B cell (primary cell): Measurements from ENCODE around the gene PITRM1. TPM values are rescaled to one million over a fixed set of nuclear protein-coding genes. Genes with fewer than 3 reads are reported as not detected.

Source experiments
- ATAC-seq: fragments of 200-7000 bp; cut with Tn5 transposase; one replicate; pipeline ENCODE4 v1.10.0; 2021; ENCODE audit warnings: low read depth, mild to moderate bottlenecking, moderate number of reproducible peaks, moderate library complexity
- CTCF ChIA-PET: fragments of 350-600 bp; sonication (Branson Sonifier 250); formaldehyde crosslinking; loops from one replicate; lab custom pipeline; 2021; ENCODE audit warnings: antibody characterized with exemption, inconsistent platforms; lab: Charles Lee
- POLR2A ChIA-PET: fragments of 350-600 bp; sonication (Branson Sonifier 250); formaldehyde crosslinking; loops from one replicate; lab custom pipeline; 2021; ENCODE audit warnings: antibody characterized with exemption; lab: Charles Lee
- DNase-seq: peaks from one replicate; pipeline ENCODE4 v3.0.0; 2013
- H2AFZ ChIP-seq: 2 replicates; pipeline ENCODE4 v1.6.1; 2012; ENCODE audit warnings: mild to moderate bottlenecking, low read depth, low read length; ENCODE audit not compliant: insufficient read depth, poor library complexity, severe bottlenecking
- H3K27ac ChIP-seq, 2 donors: 1 replicate in 1 of 2; 2 replicates in 1 of 2; pipeline ENCODE4 v1.5.1; 2012 to 2013; ENCODE audit warnings: low read length in 2 of 2, mild to moderate bottlenecking in 2 of 2, moderate library complexity in 1 of 2
- H3K27me3 ChIP-seq, 4 experiments: fragments of 200-600 bp in 1 of 4; sonication (generic) in 1 of 4; replicated peaks in 1 of 4; 1 replicate in 2 of 4; 2 replicates in 2 of 4; pipeline versions ENCODE4 v1.6.1 to v1.7.0; 2013 to 2016; ENCODE audit warnings: low read length in 3 of 4, mild to moderate bottlenecking in 2 of 4, mixed read lengths in 1 of 4, moderate library complexity in 1 of 4; ENCODE audit not compliant: insufficient read depth in 4 of 4, control insufficient read depth in 3 of 4; ENCODE audit errors: control extremely low read depth in 1 of 4
- H3K36me3 ChIP-seq, 2 experiments: replicated peaks in 1 of 2; 1 replicate in 1 of 2; 2 replicates in 1 of 2; pipeline versions ENCODE4 v1.6.1 to v1.7.1; 2013; ENCODE audit warnings: low read length in 1 of 2; ENCODE audit not compliant: insufficient read depth in 2 of 2, control insufficient read depth in 1 of 2; ENCODE audit errors: control extremely low read depth in 1 of 2, extremely low read depth in 1 of 2
- H3K4me1 ChIP-seq, 2 donors: fragments of 200-600 bp in 1 of 2; sonication (generic) in 1 of 2; 1 replicate in 1 of 2; 2 replicates in 1 of 2; pipeline versions ENCODE4 v1.5.1 to v1.6.1; 2013 to 2017; ENCODE audit warnings: low read length in 2 of 2; ENCODE audit not compliant: control insufficient read depth in 2 of 2, insufficient read depth in 2 of 2
- H3K4me2 ChIP-seq: replicated peaks from 2 replicates; pipeline ENCODE3; 2012; ENCODE audit warnings: mild to moderate bottlenecking, low read depth, low read length; ENCODE audit not compliant: poor library complexity, severe bottlenecking
- H3K4me3 ChIP-seq, 5 experiments: fragments of 200-600 bp in 1 of 5; sonication (generic) in 1 of 5; 1 replicate in 3 of 5; 2 replicates in 2 of 5; pipeline versions ENCODE4 v1.5.1 to v1.7.0; 2011 to 2016; ENCODE audit warnings: low read length in 4 of 5, mild to moderate bottlenecking in 4 of 5, low read depth in 2 of 5, control low read depth in 1 of 5, moderate library complexity in 1 of 5; ENCODE audit not compliant: insufficient read depth in 1 of 5; ENCODE audit errors: control extremely low read depth in 1 of 5, extremely low read depth in 1 of 5
- H3K79me2 ChIP-seq: fragments of 200-600 bp; sonication (generic); one replicate; pipeline ENCODE4 v1.6.0; 2016; ENCODE audit warnings: low read length; ENCODE audit not compliant: control insufficient read depth, insufficient read depth
- H3K9ac ChIP-seq: fragments of 200-600 bp; sonication (generic); 2 replicates; pipeline ENCODE4 v1.6.1; 2017; ENCODE audit warnings: mild to moderate bottlenecking, low read length, moderate library complexity
- H3K9me3 ChIP-seq, 3 donors: one replicate each; pipeline versions ENCODE4 v1.6.1 to v1.7.1; 2013; ENCODE audit warnings: low read length in 2 of 3; ENCODE audit not compliant: control insufficient read depth in 2 of 3, insufficient read depth in 1 of 3; ENCODE audit errors: control extremely low read depth in 1 of 3
- H4K20me1 ChIP-seq: 2 replicates; pipeline ENCODE4 v1.6.0; 2012; ENCODE audit warnings: mild to moderate bottlenecking, low read length; ENCODE audit not compliant: insufficient read depth, control insufficient read depth, poor library complexity, severe bottlenecking
- H3K27ac Mint-ChIP-seq: one replicate; pipeline ENCODE4 v1.8.0; 2021; ENCODE audit warnings: mixed read lengths
- H3K27me3 Mint-ChIP-seq: one replicate; pipeline ENCODE4 v1.8.0; 2021; ENCODE audit warnings: mixed read lengths
- H3K4me1 Mint-ChIP-seq: one replicate; pipeline ENCODE4 v1.8.0; 2021; ENCODE audit warnings: mixed read lengths
- H3K4me3 Mint-ChIP-seq: one replicate; pipeline ENCODE4 v1.8.0; 2021; ENCODE audit warnings: mixed read lengths
- H3K9me3 Mint-ChIP-seq: one replicate; pipeline ENCODE4 v1.8.0; 2022; ENCODE audit warnings: mixed read lengths; ENCODE audit not compliant: insufficient read depth
- EZH2 ChIP-seq: IDR thresholded peaks from 2 replicates; pipeline ENCODE4 v1.6.1; 2012; ENCODE audit warnings: borderline replicate concordance, low read depth, mild to moderate bottlenecking, moderate library complexity, low read length; ENCODE audit not compliant: insufficient read depth, poor library complexity, severe bottlenecking
- WGBS: methylation state at CpG from one replicate; pipeline ENCODE4 v1.1.5; 2013; ENCODE audit warnings: missing lambda C conversion rate; ENCODE audit not compliant: insufficient coverage; 5-methylcytosine and 5-hydroxymethylcytosine counted together
- intact Hi-C: fragments of 100-400 bp; cut with micrococcal nuclease; formaldehyde crosslinking; loops from one replicate; pipeline ENCODE4 v1.10.0; 2022
- polyA plus RNA-seq: library from polyadenylated mRNA; depleted of rRNA; stranded (reverse); fragments of >200 nt; gene quantifications from 2 replicates; pipeline ENCODE4 v1.2.3, GENCODE V29; 2012
- total RNA-seq, 2 donors: library from RNA; stranded (reverse); fragments of 120-200 nt in 1 of 2; gene quantifications; 1 replicate in 1 of 2; 2 replicates in 1 of 2; pipeline versions ENCODE4 v1.2.3 to v1.2.4, GENCODE V29; 2013 to 2022
- TF ChIP-seq, protein P1 (sequence below): fragments of 200-600 bp; IDR thresholded peaks from one replicate; pipeline ENCODE4 v1.8.0; 2022; ENCODE audit warnings: antibody characterized with exemption, mild to moderate bottlenecking

Gene PITRM1
- total and polyA plus RNA-seq, 2 donors (not counting 1 experiment from before 2014, with no cell fraction given): 50.7 to 71.1 TPM

- H3K27ac Mint-ChIP-seq: no peak overlapping the region
- no peaks in the 10 kb centered on the region for H3K27me3 Mint-ChIP-seq
- H3K27me3 ChIP-seq: no peaks in the 10 kb centered on the region
- H3K4me1 ChIP-seq: peaks cover 4 to 7% of the 10 kb centered on the region in 2 donors
- ChIA-PET POLR2A (no interaction called here), CTCF (no interaction called here)
- 90% methylated on average over 15 of the region's 19 CpGs for WGBS
- no peak overlapping the region for H3K4me2 ChIP-seq
- H4K20me1 ChIP-seq: no peaks in the 10 kb centered on the region
- H3K36me3 ChIP-seq: peaks cover 3 to 67% of the 10 kb centered on the region in 2 experiments
- H3K9ac ChIP-seq: no peak overlapping the region
- no peaks in the 10 kb centered on the region for H3K9me3 Mint-ChIP-seq
- ATAC-seq (no peak), DNase-seq (no peak)
- H3K4me3 ChIP-seq: no peak overlapping the region
- H2AFZ ChIP-seq: no peak overlapping the region
- no peak overlapping the region for H3K27ac ChIP-seq
- TF ChIP-seq, protein P1, sequence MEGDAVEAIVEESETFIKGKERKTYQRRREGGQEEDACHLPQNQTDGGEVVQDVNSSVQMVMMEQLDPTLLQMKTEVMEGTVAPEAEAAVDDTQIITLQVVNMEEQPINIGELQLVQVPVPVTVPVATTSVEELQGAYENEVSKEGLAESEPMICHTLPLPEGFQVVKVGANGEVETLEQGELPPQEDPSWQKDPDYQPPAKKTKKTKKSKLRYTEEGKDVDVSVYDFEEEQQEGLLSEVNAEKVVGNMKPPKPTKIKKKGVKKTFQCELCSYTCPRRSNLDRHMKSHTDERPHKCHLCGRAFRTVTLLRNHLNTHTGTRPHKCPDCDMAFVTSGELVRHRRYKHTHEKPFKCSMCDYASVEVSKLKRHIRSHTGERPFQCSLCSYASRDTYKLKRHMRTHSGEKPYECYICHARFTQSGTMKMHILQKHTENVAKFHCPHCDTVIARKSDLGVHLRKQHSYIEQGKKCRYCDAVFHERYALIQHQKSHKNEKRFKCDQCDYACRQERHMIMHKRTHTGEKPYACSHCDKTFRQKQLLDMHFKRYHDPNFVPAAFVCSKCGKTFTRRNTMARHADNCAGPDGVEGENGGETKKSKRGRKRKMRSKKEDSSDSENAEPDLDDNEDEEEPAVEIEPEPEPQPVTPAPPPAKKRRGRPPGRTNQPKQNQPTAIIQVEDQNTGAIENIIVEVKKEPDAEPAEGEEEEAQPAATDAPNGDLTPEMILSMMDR: no peak
- no peak for TF ChIP-seq EZH2
- H3K4me1 Mint-ChIP-seq: peaks cover 17% of the 10 kb centered on the region
- H3K9me3 ChIP-seq: no peaks in the 10 kb centered on the region
- H3K4me3 Mint-ChIP-seq: no peak overlapping the region
- intact Hi-C loops: no loop called here
- H3K79me2 ChIP-seq: no peaks in the 10 kb centered on the region
Measured at GRCh38 chr10:3113343-3113720, 59.2 kb downstream of the PITRM1 start.

DNA sequence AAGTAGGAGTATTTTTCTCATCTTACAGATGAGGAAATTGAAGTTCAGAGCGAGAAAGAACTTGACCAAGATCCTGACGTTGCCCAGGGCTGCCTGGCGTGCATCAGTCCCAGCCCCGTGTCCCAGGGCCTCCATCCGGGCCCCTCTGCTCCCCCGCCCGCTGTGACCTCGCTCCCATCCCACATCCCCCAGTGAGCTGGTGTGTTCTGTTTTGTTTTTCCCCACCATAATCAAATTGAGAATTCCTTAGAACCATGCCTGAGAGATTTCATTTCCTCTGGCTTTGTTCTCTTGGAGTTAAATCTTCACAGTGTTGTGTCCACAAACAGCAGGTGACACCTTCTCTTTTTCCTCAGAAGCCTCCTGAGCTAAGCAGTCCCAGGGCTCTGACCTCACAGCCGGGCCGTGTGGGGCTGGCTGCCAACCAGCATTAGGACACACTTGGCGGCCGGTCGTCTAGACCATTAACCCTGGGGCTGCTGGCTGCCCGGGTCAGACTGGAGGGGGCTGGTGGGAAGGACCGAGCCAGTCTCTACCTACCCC lies 60.9 kb downstream of the PITRM1 start:
- intact Hi-C loops: no loop called here
- Histone ChIP-seq H3K27me3 (no peaks in the 10 kb centered on the region), H4K20me1 (no peaks in the 10 kb centered on the region), H3K4me1 (peaks cover 4 to 7% of the 10 kb centered on the region in 2 donors), H2AFZ (no peak overlapping the region), H3K79me2 (no peaks in the 10 kb centered on the region), H3K27ac (no peak overlapping the region), H3K9me3 (no peaks in the 10 kb centered on the region), H3K4me2 (no peak overlapping the region), H3K4me3 (no peak overlapping the region), H3K9ac (no peak overlapping the region), H3K36me3 (peaks cover 3 to 69% of the 10 kb centered on the region in 2 experiments)
- CTCF ChIA-PET: no interaction called here
- TF ChIP-seq, protein P1: no peak
- TF ChIP-seq EZH2: no peak
- H3K4me3 Mint-ChIP-seq: no peak overlapping the region
- POLR2A ChIA-PET: no interaction called here
- H3K27me3 Mint-ChIP-seq: no peaks in the 10 kb centered on the region
- ATAC-seq: no peak
- H3K4me1 Mint-ChIP-seq: peaks cover 17% of the 10 kb centered on the region
- no peak overlapping the region for H3K27ac Mint-ChIP-seq
- DNase-seq: no peak
- WGBS: 83% methylated on average over 10 of the region's 15 CpGs
- no peaks in the 10 kb centered on the region for H3K9me3 Mint-ChIP-seq
